Fibroblast of upper back skin (primary cell): ENCODE measurements around the gene ZMYND19.
"Not testable (repeated sequence)": the region's sequence is repeated elsewhere in the genome, so short reads cannot be mapped to it uniquely, and the experiment has no call there.

Source experiments
- DNase-seq: peaks from one replicate; pipeline ENCODE4 v3.0.0-alpha.2; 2013

Gene ZMYND19

GRCh38 chr9:137590469-137591383 is at the start of gene ZMYND19:
Gene ZMYND19 (minus strand): TSS chr9:137590512. CDS start chr9:137590263, 249 bp downstream.
- peak; percentile 87 for DNase-seq

- no peak for DNase-seq
These were observed 49.2 kb upstream of the ZMYND19 start for GRCh38 chr9:137639303-137640051.

GRCh38 chr9:137638680-137639079 is 48.4 kb upstream of the ZMYND19 start:
- no peak for DNase-seq

- DNase-seq, result no peak
These were observed 43.7 kb upstream of the ZMYND19 start for GRCh38 chr9:137634016-137634415.

GRCh38 chr9:137632230-137633161 is 42.2 kb upstream of the ZMYND19 start:
- DNase-seq, result no peak

GRCh38 chr9:137631345-137632229 is 41.3 kb upstream of the ZMYND19 start:
- DNase-seq, result no peak

GRCh38 chr9:137630679-137631078 is 40.4 kb upstream of the ZMYND19 start:
- DNase-seq, result no peak

GRCh38 chr9:137630126-137630525 is 39.8 kb upstream of the ZMYND19 start:
- no peak for DNase-seq

- not testable (repeated sequence) for DNase-seq
These were observed 37.1 kb upstream of the ZMYND19 start for GRCh38 chr9:137627406-137627805.

- no peak for DNase-seq
These were observed 36.2 kb upstream of the ZMYND19 start for GRCh38 chr9:137626464-137626863.

GRCh38 chr9:137622211-137622610 is 31.9 kb upstream of the ZMYND19 start:
- not testable (repeated sequence) for DNase-seq

- no peak for DNase-seq
These were observed 30.9 kb upstream of the ZMYND19 start for GRCh38 chr9:137621131-137621757.

GRCh38 chr9:137620581-137620980 is 30.3 kb upstream of the ZMYND19 start:
- no peak for DNase-seq

GRCh38 chr9:137620048-137620405 is 29.7 kb upstream of the ZMYND19 start:
- DNase-seq, result no peak

GRCh38 chr9:137619240-137620047 is 29.1 kb upstream of the ZMYND19 start:
- no peak for DNase-seq

- DNase-seq, result peak; percentile 84
These were observed 28.1 kb upstream of the ZMYND19 start, which contains the start of gene EHMT1 for GRCh38 chr9:137618105-137619067. Gene EHMT1 (plus strand): TSS chr9:137619005. CDS start chr9:137619029, 24 bp downstream.

GRCh38 chr9:137615387-137615871 is 25.1 kb upstream of the ZMYND19 start:
- no peak for DNase-seq

GRCh38 chr9:137614631-137615386 is 24.5 kb upstream of the ZMYND19 start:
- no peak for DNase-seq
